ENCODE measurements around the gene NFIX. TPM values are rescaled to one million over a fixed set of nuclear protein-coding genes. Genes with fewer than 3 reads are reported as not detected.
"Not testable (repeated sequence)": the region's sequence is repeated elsewhere in the genome, so short reads cannot be mapped to it uniquely, and the experiment has no call there.

NFIX gene
- total RNA-seq: 123 TPM
- long read RNA-seq, partial matches to known transcripts: 10 of 43 reads
- long read RNA-seq, other reads (novel, unspliced or antisense): 29 of 43 reads

DNA sequence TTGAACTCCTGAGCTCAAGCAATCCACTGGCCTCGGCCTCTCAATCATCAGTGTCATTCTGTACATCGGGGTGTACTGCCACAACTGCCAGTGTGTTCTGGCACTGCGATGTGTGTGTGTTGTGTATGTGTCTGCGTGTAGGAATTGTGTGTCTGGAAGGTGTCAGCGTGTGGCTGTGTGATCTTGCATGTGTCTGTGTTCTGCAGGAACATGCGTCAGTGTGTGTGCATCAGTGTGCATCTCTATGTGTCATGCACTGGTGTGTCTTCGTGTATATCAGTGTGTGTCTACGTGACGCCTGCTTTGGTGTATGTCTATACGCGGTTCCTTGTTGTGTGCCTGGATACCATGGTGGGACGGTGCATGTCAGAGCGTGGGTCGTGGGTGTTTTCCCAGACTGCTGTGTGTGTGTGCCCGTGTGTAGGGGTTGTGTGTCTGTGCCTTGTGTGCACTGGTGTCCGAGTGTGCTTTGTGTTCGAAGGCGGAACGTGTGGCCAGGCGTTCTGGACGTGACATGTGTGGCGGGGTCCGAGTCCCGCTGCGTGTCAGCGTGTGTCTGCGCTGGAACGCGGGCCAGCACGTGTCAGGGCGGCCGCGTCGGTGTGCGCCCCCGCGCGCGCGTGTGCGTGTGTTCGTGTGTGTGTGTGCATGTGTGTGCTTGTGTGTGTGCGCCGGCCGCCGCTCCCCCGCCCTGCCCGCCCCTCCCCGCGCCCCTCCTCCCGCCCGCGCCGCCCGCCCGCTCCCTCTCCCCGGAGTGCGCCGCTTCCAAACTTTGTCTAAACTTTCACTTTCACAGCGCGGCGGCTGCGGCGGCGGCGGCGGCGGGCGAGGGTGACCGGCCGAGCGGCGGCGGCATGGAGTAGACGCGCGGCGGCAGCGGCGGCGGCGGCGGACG is at the start of gene NFIX:
NFIX (plus strand) TSS at position 775 of the 895 bp plus-strand sequence. CDS start 363 bp downstream, outside the sequence.
- DNase-seq (ENCODE audit: low spot score): no peak
- intact Hi-C loops (cut with DNase I): loop anchor here (5.0 kb wide), 2 partner anchors 37 to 67 kb away; no protein-coding TSS in a partner anchor

DNA sequence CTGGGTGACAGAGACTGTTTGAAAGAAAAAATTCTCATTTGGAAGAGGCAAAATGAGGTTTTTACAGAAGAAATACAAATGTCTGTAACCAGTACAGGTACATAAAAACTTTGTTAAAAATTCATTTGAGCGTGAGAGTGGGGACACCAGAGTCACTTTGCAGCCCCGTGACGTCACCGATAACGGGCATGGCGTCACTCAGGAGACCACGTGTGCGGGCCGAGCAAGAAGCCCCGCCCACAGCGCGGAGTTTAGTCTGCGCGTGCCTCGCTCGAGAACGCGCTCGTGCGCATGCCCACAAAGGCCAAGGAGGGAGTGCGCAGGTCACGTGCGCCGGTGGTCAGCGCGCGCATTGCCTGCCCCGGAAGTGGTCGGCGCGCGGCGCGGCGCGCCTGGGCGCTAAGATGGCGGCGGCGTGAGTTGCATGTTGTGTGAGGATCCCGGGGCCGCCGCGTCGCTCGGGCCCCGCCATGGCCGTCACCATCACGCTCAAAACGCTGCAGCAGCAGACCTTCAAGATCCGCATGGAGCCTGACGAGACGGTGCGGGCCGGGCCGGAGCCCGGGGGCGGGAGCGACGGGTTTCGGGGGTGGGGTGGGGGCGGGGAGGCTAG is 49.7 kb upstream of the NFIX start, which contains the start of gene RAD23A:
RAD23A (plus strand) TSS at position 384 of the 613 bp plus-strand sequence; CDS start at position 471, 87 bp downstream.
- intact Hi-C loops (cut with DNase I): no loop called here
- peak; percentile 97 for DNase-seq (ENCODE audit: low spot score)

DNA sequence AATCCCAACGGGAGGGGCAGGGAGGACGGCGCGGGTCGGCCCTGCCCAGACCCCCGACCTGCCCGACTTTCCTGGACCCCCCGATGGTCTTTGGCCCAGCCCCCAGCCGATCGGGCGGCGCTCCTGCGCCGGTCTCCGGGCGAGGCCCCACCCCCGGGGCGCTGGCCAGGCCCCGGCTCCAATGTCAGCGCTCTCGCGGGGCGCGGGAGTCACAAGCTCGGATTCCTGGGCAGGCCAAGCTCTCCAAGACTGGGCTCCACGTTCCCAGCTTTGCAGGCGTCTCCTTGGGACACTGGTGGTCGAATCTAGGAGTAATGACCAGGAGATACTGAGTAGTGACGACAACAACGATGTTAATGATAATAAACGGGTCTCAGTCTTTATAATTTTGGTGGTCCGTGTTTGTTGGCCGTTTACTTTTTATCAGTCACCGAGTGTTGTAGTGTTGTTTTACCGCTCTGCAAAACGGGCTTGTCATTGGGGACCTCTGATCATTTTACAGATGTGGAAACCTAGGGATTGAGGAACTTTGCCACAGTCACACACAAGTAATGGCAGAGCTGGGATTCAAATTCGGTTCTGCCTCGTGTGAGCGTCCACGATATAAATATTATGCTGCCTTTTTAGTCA is 49.1 kb upstream of the NFIX start:
- no peak for DNase-seq (ENCODE audit: low spot score)
- intact Hi-C loops (cut with DNase I): no loop called here

DNA sequence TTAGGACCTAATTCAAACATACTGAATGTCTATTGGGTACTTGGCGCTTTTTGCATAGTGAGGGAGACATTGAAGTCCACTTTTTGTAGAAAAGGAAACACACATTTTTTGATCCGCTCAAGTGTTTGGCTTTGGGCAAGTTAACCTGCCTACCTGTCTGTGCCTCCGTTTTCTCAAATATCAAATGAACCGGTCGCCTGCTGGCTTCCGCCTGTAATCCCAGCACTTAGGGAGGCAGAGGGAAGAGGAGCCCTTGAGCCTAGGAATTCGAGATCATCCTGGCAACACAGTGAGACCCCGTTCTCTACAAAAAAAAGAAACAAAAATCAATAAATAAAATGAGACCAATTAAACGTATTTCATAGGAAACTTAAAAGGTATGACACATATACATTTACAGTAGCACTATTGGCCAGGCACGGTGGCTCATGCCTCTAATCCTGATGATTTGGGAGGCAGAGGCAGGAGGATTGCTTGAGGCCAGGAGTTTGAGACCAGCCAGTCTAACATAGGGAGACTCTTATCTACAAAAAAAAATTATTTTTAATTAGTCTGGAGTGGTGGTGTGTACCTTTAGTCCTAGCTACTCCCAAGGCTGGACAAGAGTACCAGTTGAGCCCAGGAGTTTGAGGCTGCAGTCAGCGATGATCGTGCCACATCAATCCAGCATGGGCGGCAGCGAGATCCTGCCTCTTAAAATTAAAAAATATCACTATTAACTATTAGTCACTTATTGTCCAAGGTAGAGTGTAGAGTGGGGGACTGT is 48.4 kb upstream of the NFIX start:
- intact Hi-C loops (cut with DNase I): no loop called here
- no peak for DNase-seq (ENCODE audit: low spot score)

DNA sequence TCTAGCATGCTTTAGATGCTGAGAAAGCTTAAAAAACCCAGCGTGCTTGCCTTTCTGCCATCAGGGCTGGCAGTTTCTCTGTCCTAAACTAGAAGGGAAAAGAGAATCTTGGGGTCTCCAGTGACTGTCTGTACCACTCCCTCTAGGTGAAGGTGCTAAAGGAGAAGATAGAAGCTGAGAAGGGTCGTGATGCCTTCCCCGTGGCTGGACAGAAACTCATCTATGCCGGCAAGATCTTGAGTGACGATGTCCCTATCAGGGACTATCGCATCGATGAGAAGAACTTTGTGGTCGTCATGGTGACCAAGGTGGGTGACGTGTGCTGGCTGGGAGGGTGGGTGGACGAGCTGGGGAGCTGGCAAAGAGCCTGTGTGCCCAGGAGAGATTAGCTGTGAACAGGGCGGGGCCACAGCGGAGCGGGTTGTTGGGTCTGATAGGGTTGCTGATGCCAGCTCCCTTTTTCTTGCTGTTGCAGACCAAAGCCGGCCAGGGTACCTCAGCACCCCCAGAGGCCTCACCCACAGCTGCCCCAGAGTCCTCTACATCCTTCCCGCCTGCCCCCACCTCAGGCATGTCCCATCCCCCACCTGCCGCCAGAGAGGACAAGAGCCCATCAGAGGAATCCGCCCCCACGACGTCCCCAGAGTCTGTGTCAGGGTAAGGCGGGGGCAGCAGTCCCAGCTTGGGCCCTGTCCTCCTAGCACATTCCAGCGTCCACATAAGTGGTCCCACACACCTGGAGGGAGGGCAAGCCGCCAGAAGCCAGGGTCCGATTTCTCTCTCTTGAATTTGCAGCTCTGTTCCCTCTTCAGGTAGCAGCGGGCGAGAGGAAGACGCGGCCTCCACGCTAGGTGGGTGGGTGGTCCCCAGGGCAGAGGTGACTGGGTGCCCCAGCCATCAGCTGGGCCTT is 47.3 kb upstream of the NFIX start:
- no peak for DNase-seq (ENCODE audit: low spot score)
- intact Hi-C loops (cut with DNase I): no loop called here

DNA sequence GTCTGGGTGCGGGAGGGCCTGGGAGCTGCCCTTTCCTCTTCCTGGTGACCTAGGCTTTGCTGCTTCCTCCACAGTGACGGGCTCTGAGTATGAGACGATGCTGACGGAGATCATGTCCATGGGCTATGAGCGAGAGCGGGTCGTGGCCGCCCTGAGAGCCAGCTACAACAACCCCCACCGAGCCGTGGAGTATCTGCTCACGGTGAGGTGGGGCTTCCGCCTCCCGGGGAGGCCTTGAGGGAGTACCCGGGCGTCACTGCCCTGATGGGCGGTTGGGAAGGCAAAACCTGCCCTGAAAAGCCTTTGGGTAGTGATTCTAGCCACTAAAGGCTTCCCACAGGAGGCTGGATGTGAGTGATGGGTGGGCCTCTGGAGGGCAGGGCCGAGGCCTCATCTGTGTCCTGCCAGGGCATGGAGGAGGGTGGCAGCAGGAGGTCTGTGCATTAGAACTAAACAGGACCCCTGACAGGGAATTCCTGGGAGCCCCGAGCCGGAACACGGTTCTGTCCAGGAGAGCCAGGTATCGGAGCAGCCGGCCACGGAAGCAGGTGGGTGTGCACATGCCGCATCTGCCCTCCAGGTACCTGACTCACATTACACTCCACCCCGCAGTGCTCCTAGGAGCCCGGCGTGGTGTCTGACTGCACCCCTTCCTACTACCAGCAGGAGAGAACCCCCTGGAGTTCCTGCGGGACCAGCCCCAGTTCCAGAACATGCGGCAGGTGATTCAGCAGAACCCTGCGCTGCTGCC is 46.5 kb upstream of the NFIX start:
- DNase-seq (ENCODE audit: low spot score): no peak

DNA sequence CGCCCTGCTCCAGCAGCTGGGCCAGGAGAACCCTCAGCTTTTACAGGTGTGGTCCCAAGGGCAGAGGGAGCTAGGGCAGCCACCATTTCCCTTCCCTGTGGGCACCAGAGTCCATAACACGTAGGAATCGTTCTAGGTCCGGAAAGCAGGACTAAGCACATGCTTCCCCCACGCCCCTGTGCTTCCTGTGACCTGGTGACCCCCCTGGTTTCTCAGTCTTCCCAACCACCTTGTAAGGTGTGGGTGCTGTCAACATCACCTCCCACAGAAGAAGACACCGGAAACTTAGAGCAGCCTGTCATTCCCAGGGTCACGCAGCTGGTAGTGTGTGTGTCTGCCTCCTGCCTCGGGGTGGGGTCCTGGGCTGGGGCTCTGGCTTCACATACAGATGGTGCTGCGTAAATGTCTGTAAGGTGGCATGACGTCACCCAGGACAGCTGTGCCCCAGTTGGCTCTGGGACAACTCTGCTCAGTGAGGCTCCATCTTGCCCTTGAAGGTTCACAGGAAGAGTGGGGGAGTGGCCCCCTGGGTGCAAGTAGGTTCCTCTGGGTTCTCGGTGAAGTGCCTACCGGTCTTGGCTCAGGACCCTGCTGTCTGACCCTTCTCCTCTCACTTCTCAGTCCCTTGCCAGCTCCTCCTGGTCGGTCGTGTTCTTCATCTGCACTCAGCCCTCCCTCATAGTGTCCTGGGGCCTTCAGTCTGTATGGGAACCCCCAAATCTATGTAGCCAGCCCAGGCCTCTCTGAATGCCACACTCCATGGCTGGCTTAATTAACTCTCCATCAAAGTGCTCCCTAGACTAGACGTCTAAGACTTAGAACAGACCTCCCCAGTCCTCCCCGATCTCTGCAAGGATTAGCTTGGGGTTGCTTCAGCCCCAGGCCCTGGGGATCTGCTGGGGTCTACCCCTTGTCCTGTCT is 45.7 kb upstream of the NFIX start:
- intact Hi-C loops (cut with DNase I): no loop called here

More for the DNA sequence above, 46.5 kb upstream of the NFIX start:
- intact Hi-C loops (cut with DNase I): no loop called here

DNA sequence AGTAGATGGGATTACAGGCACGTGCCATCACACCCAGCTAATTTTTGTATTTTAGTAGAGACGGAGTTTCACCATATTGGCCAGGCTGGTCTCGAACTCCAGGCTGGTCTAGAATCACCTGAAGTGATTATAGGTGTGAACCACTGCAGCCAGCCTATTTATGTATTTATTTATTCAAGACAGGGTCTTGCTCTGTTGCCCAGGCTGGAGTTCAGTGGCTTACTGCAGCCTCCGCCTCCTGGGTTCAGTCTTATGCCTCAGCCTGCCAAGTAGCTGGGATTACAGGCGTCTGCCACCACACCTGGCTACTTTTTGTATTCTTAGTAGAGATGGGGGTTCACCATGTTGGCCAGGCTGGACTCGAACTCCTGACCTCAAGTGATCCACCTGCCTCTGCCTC is 43.2 kb upstream of the NFIX start:
- intact Hi-C loops (cut with DNase I); DNase-seq (ENCODE audit: low spot score): not testable (repeated sequence)

More for the DNA sequence above, 45.7 kb upstream of the NFIX start:
- no peak for DNase-seq (ENCODE audit: low spot score)

DNA sequence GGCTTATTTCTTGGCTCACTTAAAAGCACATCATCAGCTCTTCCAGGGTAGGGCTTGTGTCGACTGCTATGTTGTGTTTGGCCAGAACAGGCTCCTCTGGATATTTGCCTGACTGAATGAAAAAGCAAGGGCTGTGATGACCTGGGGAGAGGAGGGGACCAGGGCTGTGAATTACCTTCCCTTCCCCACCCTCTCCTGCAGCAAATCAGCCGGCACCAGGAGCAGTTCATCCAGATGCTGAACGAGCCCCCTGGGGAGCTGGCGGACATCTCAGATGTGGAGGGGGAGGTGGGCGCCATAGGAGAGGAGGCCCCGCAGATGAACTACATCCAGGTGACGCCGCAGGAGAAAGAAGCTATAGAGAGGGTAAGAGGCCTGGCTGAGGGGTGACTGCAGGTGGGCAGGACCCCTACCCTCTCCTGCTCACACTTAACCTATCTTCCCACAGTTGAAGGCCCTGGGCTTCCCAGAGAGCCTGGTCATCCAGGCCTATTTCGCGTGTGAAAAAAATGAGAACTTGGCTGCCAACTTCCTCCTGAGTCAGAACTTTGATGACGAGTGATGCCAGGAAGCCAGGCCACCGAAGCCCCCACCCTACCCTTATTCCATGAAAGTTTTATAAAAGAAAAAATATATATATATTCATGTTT is 42.7 kb upstream of the NFIX start:
- no peak for DNase-seq (ENCODE audit: low spot score)
- intact Hi-C loops (cut with DNase I): no loop called here

DNA sequence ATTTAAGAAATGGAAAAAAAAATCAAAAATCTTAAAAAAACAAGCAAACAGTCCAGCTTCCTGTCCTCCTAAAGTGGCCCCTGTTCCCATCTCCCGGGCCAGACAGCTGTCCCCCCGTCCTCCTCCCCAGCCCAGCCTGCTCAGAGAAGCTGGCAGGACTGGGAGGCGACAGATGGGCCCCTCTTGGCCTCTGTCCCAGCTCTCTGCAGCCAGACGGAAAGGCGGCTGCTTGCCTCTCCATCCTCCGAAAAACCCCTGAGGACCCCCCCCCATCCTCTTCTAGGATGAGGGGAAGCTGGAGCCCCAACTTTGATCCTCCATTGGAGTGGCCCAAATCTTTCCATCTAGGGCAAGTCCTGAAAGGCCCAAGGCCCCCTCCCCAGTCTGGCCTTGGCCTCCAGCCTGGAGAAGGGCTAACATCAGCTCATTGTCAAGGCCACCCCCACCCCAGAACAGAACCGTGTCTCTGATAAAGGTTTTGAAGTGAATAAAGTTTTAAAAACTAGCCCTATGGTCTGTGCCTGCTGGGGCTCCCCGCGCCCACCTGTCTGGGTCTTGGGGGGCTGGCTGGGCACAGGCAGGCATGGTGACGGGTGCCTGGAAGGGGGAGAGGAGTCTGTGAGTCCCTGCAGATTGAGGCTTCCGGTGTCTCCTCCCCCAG is 42.0 kb upstream of the NFIX start:
- DNase-seq (ENCODE audit: low spot score): no peak
- intact Hi-C loops (cut with DNase I): no loop called here

DNA sequence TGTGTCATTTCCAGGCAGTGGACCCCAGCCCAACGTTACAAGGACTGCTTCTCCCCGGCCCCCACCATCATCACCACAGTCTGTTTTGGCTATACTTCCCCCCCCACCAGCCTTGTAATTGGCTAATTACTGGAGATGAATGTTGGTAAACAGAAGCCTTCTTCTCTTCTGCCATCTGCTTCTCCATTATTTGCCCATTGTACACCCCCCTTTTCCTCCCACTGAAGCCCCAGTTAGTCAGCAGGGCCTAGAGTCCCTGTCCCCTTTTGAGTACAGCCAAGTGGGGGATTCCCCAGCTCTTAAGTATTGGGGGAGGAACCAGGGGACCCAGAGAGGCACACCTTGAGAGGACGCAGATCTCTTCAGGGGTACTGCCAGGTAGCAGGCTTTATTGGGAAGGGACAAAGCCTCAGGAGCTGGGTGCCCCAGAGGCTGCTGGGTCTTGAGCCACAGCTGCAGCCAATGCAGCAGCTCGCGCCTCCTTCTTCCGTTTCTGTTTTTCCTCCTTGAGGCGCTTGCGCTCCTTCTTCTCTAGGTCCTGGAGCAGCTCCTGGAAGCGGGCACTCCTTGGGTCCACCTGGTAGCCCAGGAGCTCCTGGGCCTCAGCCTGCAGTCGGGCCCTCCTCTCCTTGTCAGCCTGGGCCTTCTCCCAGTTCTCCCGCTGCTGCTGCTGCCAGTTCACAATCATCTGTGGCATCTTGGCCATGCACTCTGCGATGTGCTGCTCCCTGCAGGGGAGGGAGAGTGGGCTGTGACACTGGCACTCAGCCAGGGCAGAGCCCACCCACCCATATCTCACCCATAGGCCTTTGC is 41.3 kb upstream of the NFIX start:
- no peak for DNase-seq (ENCODE audit: low spot score)
- intact Hi-C loops (cut with DNase I): no loop called here

DNA sequence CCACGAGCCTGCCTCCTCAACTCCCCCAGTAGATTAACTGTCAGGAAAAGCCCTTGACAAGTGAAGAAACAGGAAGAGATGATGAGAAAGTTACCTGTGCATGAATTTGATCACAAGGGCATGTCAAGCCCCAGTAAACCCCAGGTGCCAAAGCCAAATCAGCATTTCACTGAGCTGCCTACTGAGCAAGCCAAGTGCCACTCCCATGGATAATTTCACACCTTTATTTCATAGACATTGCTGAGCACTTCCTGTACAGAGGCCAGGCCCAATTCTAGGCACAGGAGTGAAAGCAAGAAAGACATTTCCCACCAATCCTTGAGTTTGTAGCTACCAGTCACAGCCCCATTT is 40.7 kb upstream of the NFIX start:
- intact Hi-C loops (cut with DNase I): no loop called here
- no peak for DNase-seq (ENCODE audit: low spot score)

DNA sequence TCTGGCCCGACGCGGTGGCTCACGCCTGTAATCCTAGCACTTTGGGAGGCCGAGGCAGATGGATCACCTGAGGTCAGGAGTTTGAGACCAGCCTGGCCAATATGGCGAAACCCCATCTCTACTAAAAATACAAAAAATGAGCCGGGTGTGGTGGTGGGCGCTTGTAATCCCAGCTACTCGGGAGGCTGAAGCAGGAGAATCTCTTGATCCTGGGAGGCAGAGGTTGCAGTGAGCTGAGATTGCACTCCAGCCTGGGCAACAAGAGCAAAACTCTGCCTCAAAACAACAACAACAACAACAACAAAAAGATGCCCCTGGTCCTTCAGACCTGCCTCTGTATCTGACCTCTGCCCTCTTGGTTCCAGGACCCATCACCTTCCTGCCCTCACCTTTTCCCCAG is 39.7 kb upstream of the NFIX start:
- intact Hi-C loops (cut with DNase I): loop anchor here (5.0 kb wide), 1 partner anchor 68 kb away; the partner anchor contains the start of gene KLF1

DNA sequence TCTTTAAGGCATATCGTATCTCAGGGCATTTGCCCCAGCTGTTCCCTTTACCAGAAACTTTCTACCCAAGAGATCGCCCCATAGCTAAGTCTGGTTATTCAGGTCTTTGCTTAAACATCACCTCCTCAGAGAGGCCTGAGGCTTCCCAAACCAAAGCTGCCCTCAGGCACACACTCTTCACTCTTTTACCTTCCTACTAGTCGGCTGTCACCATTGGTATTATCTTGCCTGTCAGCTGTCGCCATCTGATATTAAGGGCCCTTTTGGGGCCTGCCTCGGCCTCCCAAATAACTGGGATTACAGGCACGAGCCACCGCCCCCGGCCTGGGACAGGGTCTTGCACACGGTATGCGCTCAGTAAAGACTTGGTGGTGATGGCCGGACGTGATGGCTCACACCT is 39.3 kb upstream of the NFIX start:
- intact Hi-C loops (cut with DNase I): loop anchor here (5.0 kb wide), 1 partner anchor 69 kb away; the partner anchor contains the start of gene KLF1
- DNase-seq (ENCODE audit: low spot score): no peak

More for the DNA sequence above, 39.7 kb upstream of the NFIX start:
- DNase-seq (ENCODE audit: low spot score): not testable (repeated sequence)

Measured in cardiac septum (tissue), 1 donor.